Muscle of leg (tissue), 11 donors: Measurements from ENCODE around the gene SLC5A7. TPM values are rescaled to one million over a fixed set of nuclear protein-coding genes. Genes with fewer than 3 reads are reported as not detected.

Source experiments
- DNase-seq: peaks from one replicate; pipeline ENCODE4 v3.0.0; 2013
- H3K27ac ChIP-seq: one replicate; pipeline ENCODE4 v1.5.1; 2013; ENCODE audit warnings: mild to moderate bottlenecking, low read length, control low read depth
- H3K27me3 ChIP-seq: one replicate; pipeline ENCODE4 v1.6.1; 2013; ENCODE audit warnings: low read length; ENCODE audit not compliant: control insufficient read depth, insufficient read depth
- H3K36me3 ChIP-seq: one replicate; pipeline ENCODE4 v1.6.1; 2013; ENCODE audit warnings: low read length; ENCODE audit not compliant: control insufficient read depth, insufficient read depth
- H3K4me1 ChIP-seq: one replicate; pipeline ENCODE4 v1.6.1; 2013; ENCODE audit warnings: low read length; ENCODE audit not compliant: control insufficient read depth, insufficient read depth
- H3K4me3 ChIP-seq: one replicate; pipeline ENCODE4 v1.5.1; 2013; ENCODE audit warnings: low read length, control low read depth
- H3K9me3 ChIP-seq: replicated peaks from 2 replicates; pipeline ENCODE4 v1.6.1; 2013; ENCODE audit warnings: low read depth, low read length; ENCODE audit not compliant: control insufficient read depth
- WGBS: methylation state at CpG from one replicate; pipeline ENCODE4 v1.1.5; 2013; ENCODE audit warnings: missing lambda C conversion rate; ENCODE audit not compliant: insufficient coverage; 5-methylcytosine and 5-hydroxymethylcytosine counted together
- polyA plus RNA-seq, 8 donors: library from polyadenylated mRNA; unstranded; fragments of 120-200 nt; gene quantifications; one replicate each; pipeline versions ENCODE4 v1.2.1 to v1.2.3, GENCODE V29; 2013; ENCODE audit warnings: inconsistent platforms in 1 of 8, low replicate concordance in 1 of 8; ENCODE audit not compliant: insufficient read length in 8 of 8, insufficient read depth in 1 of 8
- total RNA-seq: library from RNA; stranded (reverse); fragments of 120-200 nt; gene quantifications from one replicate; pipeline ENCODE4 v1.2.4, GENCODE V29; 2013

SLC5A7 gene
- total and polyA plus RNA-seq, 9 donors: 0.05 to 0.93 (median 0.34) TPM

- no peaks in the 10 kb centered on the region for H3K9me3 ChIP-seq
These were observed 75.2 kb downstream of the SLC5A7 start for GRCh38 chr2:108061439-108062042.

More at GRCh38 chr2:108061439-108062042, 75.2 kb downstream of the SLC5A7 start:
- Histone ChIP-seq H3K4me3 (no peak overlapping the region), H3K27me3 (no peaks in the 10 kb centered on the region), H3K27ac (no peak overlapping the region), H3K36me3 (no peaks in the 10 kb centered on the region), H3K4me1 (no peaks in the 10 kb centered on the region)
- no peak for DNase-seq
- no CpG with 5 or more reads among the region's 4 CpGs for WGBS

Other genes with a start within 250 kb of the SLC5A7 start
- gene RGPD4, start 159.6 kb upstream of the SLC5A7 start, total RNA-seq: 0.04 TPM
- under 1 TPM in 7 of 8 donors, not detected in 1; 0.03 to 0.17 (median 0.10) TPM for gene RGPD4, start 159.6 kb upstream of the SLC5A7 start, polyA plus RNA-seq